ENCODE measurements around the gene DDX42. TPM values are rescaled to one million over a fixed set of nuclear protein-coding genes. Genes with fewer than 3 reads are reported as not detected.
A peak's percentile ranks its signal among the peaks of the same experiment; 100 is the strongest.

Gene DDX42
- total and polyA plus RNA-seq, 2 of the 13 experiments (the other 11 are each of a cell fraction or from before 2014, with no cell fraction given), result 87.2 to 92.9 TPM

DNA sequence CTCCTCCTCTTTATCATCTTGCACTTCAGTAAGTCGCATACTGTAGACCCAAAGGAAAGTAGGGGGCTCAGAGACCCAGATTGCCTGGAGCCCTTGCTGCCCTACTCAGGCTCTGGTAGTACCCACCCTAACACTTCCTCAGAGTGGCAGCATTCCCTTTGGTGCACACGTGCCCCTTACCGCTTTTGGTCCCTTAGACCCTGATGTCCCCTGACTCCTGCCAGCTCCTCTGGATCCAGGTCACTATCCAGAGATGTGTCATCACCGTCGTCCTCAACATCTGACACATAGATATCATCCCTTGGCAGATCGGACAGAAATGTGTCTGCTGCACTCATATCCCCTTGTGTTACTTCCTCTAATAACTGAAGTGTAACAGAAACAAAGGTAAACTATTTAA, 47.8 kb downstream of the DDX42 start (continued):
- TF ChIP-seq, protein P1, sequence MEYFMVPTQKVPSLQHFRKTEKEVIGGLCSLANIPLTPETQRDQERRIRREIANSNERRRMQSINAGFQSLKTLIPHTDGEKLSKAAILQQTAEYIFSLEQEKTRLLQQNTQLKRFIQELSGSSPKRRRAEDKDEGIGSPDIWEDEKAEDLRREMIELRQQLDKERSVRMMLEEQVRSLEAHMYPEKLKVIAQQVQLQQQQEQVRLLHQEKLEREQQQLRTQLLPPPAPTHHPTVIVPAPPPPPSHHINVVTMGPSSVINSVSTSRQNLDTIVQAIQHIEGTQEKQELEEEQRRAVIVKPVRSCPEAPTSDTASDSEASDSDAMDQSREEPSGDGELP (IDR thresholded peaks at IDR 0.05; ENCODE audit: borderline replicate concordance, low read depth), result no peak
- TF ChIP-seq BHLHE40 (IDR thresholded peaks at IDR 0.05; ENCODE audit: low read length), result no peak

DNA sequence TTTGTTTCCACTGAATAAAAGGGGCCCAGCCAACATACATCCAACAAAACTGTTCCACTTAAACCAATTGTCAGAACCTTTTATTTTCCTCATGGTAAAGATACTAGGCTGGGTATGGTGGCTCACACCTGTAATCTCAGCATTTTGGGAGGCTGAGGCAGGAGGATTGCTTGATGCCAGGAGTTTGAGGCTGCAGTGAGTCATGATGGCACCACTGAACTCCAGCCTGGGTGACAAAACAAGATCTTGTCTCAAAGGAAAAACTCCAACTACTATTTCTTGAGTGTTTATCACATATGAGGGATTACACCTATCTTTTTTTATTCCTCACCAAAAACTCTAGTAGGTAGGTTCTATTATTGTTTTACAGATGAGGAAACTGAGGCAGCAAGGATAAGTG, 48.6 kb downstream of the DDX42 start:
- H3K79me2 ChIP-seq (ENCODE audit: insufficient read depth, low read length), result peaks cover 21% of the 10 kb centered on the region
- no peak overlapping the region for H3K4me2 ChIP-seq (ENCODE audit: low read depth, low read length)
- H3K27ac ChIP-seq (ENCODE audit: extremely low read length, insufficient read depth, low read length), result no peak overlapping the region
- H3K9ac ChIP-seq (ENCODE audit: insufficient read depth, low read depth, low read length), result no peak overlapping the region
- no peak overlapping the region for H3K4me3 ChIP-seq (replicated peaks in 1 of 3; ENCODE audit: insufficient read depth in 1 of 3, low read depth in 2 of 3, low read length in 3 of 3)
- ATAC-seq, result no peak
- no peak for TF ChIP-seq ZSCAN12 (CRISPR knock-in tag; IDR thresholded peaks at IDR 0.05)
- no peak for FAIRE-seq
- ChIA-PET POLR2A (no interaction called here), CTCF (ENCODE audit: low intra/inter-chr PET ratio, low total read pairs) (no interaction called here)
- BruUV-seq (replicated peaks), result no TSS peak
- DNase-seq (ENCODE audit: low spot score), result no peak
- peaks cover 3% of the 10 kb centered on the region; the same call in 1 of the 2 replicates for H4K20me1 ChIP-seq (ENCODE audit: insufficient read depth, low read length)
- no peak overlapping the region for H2AFZ ChIP-seq (ENCODE audit: low read length)
- in situ Hi-C loops (cut with HindIII; ENCODE audit: extremely low pct_ligation_motif_present, low pct_unique_long_range_greater_than_20kb), result no loop called here
- H3K27me3 ChIP-seq (ENCODE audit: control insufficient read depth in 1 of 2, insufficient read depth in 2 of 2, low read length in 2 of 2), result no peaks in the 10 kb centered on the region; a peak in 1 of 5 replicates
- H3K9me3 ChIP-seq (ENCODE audit: low read length), result no peaks in the 10 kb centered on the region
- intact Hi-C loops (cut with micrococcal nuclease; ENCODE audit: unreplicated experiment), result no loop called here
- H3K4me1 ChIP-seq (ENCODE audit: insufficient read depth, low read length), result peaks cover 26% of the 10 kb centered on the region
- H3K36me3 ChIP-seq (replicated peaks in 1 of 2; ENCODE audit: control insufficient read depth in 1 of 2, insufficient read depth in 2 of 2, low read length in 2 of 2), result peaks cover 43 to 79% of the 10 kb centered on the region in 2 experiments

DNA sequence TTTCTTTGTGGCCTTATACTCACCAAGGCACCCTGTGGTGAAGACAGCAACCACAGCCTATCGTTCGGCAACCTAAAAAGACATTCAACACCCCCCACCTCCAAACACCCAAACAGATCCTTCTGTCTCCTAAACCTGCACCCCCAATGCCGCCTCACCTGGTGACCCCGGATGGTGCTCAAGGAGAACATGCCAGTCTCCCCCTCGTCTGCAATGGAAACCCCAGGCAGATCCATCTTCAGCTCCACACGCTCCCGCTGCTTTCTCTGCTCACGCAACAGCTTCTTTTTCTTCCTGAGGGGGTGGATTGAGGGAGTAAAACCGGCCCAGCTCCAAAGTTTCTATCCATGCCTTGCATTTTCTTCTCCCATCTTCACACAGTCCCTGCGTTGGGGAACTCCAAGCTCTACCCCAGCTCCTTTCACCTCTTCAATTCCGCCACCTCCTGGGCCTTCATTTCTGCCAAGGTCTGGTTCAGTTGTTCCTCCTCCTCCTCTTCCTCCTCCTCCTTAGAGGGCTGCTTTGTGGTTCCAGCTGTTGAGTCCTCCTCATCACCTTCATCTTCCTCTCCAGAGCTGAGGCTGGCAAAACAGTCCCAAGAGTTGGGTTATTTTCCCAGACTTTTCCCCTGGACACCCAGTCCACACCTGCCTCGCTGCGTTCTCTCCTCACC, 49.8 kb downstream of the DDX42 start:
- H3K36me3 ChIP-seq (replicated peaks in 1 of 2; ENCODE audit: control insufficient read depth in 1 of 2, insufficient read depth in 2 of 2, low read length in 2 of 2), result peaks cover 31 to 67% of the 10 kb centered on the region in 2 experiments
- no peak overlapping the region for H3K4me3 ChIP-seq (replicated peaks in 1 of 3; ENCODE audit: insufficient read depth in 1 of 3, low read depth in 2 of 3, low read length in 3 of 3)
- peaks cover 27% of the 10 kb centered on the region for H3K4me1 ChIP-seq (ENCODE audit: insufficient read depth, low read length)
- ChIA-PET POLR2A (interaction anchor here (1.2 kb wide), 1 partner anchor 50 kb away, joined by 5 read pairs; the partner anchor contains the start of genes CCDC47 and DDX42), CTCF (ENCODE audit: low intra/inter-chr PET ratio, low total read pairs) (no interaction called here)
- H3K27ac ChIP-seq (ENCODE audit: extremely low read length, insufficient read depth, low read length), result no peak overlapping the region
- FAIRE-seq (no peak), DNase-seq (ENCODE audit: low spot score) (no peak), ATAC-seq (no peak)
- in situ Hi-C loops (cut with HindIII; ENCODE audit: extremely low pct_ligation_motif_present, low pct_unique_long_range_greater_than_20kb), result no loop called here
- no peaks in the 10 kb centered on the region; a peak in 1 of 5 replicates for H3K27me3 ChIP-seq (ENCODE audit: control insufficient read depth in 1 of 2, insufficient read depth in 2 of 2, low read length in 2 of 2)
- no peak overlapping the region for H3K9ac ChIP-seq (ENCODE audit: insufficient read depth, low read depth, low read length)
- intact Hi-C loops (cut with micrococcal nuclease; ENCODE audit: unreplicated experiment), result no loop called here
- no peak overlapping the region for H3K4me2 ChIP-seq (ENCODE audit: low read depth, low read length)
- BruUV-seq (replicated peaks), result no TSS peak
- TF ChIP-seq ZNF121 (CRISPR knock-in tag; IDR thresholded peaks at IDR 0.05) (0 out of 2 replicates have a peak, but pooled peaks have one; percentile 4), PAF1 (CRISPR knock-in tag; IDR thresholded peaks at IDR 0.05) (0 out of 2 replicates have a peak, but pooled peaks have one; percentile 19)
- TF ChIP-seq, protein P2, sequence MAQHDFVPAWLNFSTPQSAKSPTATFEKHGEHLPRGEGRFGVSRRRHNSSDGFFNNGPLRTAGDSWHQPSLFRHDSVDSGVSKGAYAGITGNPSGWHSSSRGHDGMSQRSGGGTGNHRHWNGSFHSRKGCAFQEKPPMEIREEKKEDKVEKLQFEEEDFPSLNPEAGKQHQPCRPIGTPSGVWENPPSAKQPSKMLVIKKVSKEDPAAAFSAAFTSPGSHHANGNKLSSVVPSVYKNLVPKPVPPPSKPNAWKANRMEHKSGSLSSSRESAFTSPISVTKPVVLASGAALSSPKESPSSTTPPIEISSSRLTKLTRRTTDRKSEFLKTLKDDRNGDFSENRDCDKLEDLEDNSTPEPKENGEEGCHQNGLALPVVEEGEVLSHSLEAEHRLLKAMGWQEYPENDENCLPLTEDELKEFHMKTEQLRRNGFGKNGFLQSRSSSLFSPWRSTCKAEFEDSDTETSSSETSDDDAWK (CRISPR knock-in tag; IDR thresholded peaks at IDR 0.05), result no peak
- H4K20me1 ChIP-seq (ENCODE audit: insufficient read depth, low read length), result 0 out of 2 replicates have a peak, but pooled peaks cover 3% of the 10 kb centered on the region
- WGBS (ENCODE audit: low lambda C conversion rate), result 97% methylated on average over 13 of the region's 13 CpGs
- no peak overlapping the region for H2AFZ ChIP-seq (ENCODE audit: low read length)
- H3K79me2 ChIP-seq (ENCODE audit: insufficient read depth, low read length), result peaks cover 33% of the 10 kb centered on the region
- H3K9me3 ChIP-seq (ENCODE audit: low read length), result no peaks in the 10 kb centered on the region
